Choroid plexus epithelial cell (primary cell): Measurements from ENCODE around the gene PRF1.
"Not testable (repeated sequence)": the region's sequence is repeated elsewhere in the genome, so short reads cannot be mapped to it uniquely, and the experiment has no call there.

Source experiments
- DNase-seq: peaks from one replicate; pipeline ENCODE4 v3.0.0-alpha.2; 2010; ENCODE audit warnings: low read depth
- H3K4me3 ChIP-seq: 2 replicates; pipeline ENCODE4 v1.5.1; 2011; ENCODE audit warnings: low read depth, mild to moderate bottlenecking, control low read depth, low read length, moderate library complexity
- TF ChIP-seq, protein P1 (sequence below): conservative IDR thresholded peaks from 2 replicates; pipeline ENCODE4 v1.5.1; 2011; ENCODE audit warnings: low read depth, mild to moderate bottlenecking, control low read depth, inconsistent platforms, low read length, moderate library complexity

Gene PRF1

DNA sequence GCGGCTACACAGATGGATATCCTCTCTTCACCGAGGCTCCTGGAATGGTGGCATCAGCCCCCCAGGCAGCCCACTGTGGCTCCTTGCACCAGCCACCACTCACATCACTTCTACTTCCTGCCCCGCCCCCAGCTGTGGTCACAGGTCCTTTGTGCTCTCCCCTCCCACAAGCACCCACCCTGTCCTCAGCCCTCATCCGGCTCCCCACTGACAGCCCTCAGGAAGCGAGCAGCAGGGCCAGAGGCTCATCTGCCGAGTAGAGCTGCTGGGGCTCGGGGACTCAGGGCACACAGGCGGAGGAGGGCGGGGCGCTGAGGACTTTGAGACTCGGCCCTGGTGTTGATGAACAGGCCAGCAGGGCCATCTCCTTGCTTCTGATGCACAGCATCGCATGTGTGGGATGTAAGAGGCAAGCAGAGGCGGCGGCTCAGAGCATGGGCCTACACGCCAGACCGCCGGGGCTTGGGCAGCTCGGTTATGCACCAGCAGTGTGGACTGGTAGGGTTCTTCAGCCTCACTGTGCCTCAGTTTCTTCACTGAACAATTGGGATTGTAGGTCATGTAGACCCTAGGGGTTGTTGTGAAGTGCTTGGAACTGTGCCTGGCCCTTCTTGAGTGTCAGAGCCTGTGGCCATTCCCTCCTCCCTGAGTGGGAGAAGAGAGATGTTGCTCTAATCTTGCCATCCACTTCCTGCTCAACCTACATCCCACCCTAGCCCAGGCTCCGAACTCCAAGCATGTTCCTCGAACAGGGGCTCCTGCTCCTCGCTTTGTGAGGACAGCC, at the start of gene PRF1:
PRF1 (minus strand) TSS at position 77 of the 784 bp plus-strand sequence. CDS start 1,839 bp downstream, outside the sequence.
- TF ChIP-seq, protein P1, sequence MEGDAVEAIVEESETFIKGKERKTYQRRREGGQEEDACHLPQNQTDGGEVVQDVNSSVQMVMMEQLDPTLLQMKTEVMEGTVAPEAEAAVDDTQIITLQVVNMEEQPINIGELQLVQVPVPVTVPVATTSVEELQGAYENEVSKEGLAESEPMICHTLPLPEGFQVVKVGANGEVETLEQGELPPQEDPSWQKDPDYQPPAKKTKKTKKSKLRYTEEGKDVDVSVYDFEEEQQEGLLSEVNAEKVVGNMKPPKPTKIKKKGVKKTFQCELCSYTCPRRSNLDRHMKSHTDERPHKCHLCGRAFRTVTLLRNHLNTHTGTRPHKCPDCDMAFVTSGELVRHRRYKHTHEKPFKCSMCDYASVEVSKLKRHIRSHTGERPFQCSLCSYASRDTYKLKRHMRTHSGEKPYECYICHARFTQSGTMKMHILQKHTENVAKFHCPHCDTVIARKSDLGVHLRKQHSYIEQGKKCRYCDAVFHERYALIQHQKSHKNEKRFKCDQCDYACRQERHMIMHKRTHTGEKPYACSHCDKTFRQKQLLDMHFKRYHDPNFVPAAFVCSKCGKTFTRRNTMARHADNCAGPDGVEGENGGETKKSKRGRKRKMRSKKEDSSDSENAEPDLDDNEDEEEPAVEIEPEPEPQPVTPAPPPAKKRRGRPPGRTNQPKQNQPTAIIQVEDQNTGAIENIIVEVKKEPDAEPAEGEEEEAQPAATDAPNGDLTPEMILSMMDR: no peak
- DNase-seq: no peak
- H3K4me3 ChIP-seq: no peak within 1 kb of the TSS

DNA sequence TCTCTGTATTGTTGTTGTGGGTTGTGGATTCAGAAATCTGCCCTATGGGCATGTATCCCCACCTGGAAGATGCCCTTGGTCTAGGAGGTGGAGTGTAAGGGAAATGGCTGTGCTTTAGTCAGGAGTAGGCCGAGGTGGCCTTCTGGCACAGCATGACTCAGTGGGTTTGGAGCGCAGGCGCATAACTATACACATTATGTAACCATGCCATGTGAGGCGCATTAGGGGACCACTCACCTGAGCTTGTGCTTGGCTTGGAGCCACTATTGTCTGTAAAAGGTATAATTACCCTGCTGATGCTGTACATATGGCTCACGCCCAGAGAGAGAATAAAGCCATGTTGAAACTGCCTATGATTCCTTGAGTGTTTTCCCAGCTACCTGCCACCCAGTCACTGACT, 49.1 kb upstream of the PRF1 start:
- TF ChIP-seq, protein P1: no peak
- no peak overlapping the region for H3K4me3 ChIP-seq
- no peak for DNase-seq

DNA sequence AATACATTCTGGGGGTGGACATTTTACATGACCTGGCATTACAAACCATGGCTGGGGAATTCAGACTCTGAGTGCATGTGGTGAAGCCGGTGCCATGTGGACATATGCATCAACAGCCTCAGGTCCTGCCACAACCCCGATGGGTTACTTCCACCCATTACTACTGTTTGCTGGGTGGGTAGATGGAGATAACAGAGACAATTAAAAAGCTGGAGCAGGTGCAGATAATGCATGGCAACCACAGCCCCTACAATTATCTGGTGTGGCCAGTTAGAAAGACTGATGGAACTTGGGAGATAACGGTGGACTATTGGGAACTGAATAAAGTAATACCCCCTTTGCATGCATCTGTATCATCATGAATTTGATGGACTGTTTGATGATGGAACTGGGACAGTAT, 48.2 kb upstream of the PRF1 start:
- DNase-seq: no peak
- H3K4me3 ChIP-seq: no peak overlapping the region
- TF ChIP-seq, protein P1: no peak

DNA sequence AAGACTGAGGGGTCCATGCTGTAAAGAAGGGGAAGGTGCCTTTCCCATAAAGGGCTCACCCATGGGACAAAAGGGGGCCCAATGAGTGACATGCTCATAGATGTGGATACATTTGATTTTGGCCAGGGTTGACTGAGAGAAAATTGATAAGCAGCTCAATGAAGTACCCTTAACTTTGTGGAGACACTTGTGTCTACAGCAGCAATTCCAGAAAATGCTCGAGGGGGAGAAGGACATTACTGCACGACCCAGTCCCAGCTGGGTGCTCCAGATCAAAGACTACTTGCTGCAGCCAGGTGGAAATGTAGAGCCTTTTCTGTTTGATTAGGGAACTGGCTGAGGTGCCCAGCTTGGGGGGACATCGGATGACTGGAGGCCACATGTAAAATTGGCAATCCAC, 47.6 kb upstream of the PRF1 start:
- H3K4me3 ChIP-seq: no peak overlapping the region
- TF ChIP-seq, protein P1: no peak
- no peak for DNase-seq

DNA sequence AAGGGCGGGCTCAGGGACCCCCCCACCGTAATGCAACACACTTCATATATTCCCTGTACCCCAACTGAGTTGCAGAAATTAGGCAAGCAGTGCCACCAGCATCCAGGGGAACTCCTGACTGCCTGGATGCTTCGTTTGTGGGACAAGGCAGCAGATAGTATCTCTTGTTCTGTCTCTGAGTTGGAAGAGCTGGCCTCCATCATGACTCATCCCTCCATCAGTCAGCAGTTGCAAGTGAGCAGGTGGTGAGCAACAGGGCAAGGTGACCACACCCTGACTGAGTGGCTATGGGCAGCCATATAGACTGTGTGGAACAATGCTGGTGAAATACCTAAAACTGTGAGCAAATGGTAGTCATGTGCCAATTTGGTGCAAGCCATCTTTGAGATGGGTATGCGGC, 47.0 kb upstream of the PRF1 start:
- no peak overlapping the region for H3K4me3 ChIP-seq
- DNase-seq: peak; percentile 79
- TF ChIP-seq, protein P1: no peak

DNA sequence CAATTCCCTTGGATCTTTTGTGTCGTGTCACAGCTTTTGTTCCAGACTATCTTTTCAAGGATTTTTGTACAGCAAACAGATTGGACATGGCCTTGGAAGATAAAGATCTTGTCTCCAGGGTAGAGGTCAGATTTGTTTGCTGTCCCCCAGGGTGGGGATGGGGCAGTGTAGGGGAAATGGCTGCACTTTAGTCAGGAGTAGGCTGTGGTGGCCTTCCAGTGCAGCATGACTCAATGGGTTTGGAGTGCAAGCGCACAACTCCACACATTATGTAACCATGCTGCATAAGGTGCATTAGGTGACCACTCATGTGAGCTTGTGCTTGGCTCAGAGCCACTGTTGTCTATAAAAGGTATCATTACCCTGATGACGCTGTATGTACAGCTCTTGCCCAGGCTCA, 45.9 kb upstream of the PRF1 start:
- TF ChIP-seq, protein P1: no peak
- no peak overlapping the region for H3K4me3 ChIP-seq
- DNase-seq: peak; percentile 23

DNA sequence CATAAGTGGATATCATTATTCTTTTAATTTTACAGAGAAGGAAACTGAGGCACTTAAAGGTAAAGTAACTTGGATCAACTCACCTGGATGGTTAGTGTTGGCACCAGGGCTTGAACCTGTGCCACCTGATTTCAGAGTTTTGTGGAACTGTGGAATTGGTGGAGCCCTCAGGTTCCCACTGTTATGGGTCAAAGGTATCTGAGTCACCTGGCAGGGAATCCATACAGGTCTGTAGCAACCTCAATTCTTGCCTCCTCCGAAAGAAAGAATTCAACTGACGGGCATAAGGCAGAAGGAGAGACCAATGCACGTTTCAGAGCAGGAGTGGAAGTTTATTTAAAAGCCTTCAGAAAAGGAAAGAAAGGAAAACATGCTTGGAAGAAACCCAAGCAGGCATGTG, 44.5 kb upstream of the PRF1 start:
- H3K4me3 ChIP-seq: no peak overlapping the region
- no peak for DNase-seq
- TF ChIP-seq, protein P1: no peak

DNA sequence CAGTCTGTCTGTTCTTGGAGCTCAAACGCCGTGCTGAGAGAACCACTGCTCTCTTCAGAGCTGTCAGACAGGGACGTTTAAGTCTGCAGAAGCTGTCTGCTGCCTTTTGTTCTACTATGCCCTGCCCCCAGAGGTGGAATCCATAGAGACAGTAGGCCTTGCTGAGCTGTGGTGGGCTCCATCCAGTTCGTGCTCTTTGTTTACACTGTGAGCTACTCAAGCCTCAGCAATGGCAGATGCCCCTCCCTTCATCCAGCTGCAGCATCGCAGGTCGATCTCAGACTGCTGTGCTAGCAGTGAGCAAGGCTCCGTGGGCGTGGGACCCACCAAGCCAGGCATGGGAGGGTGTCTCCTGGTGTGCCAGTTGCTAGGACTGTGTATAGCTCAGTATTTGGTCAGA, 42.4 kb upstream of the PRF1 start:
- not testable (repeated sequence) for DNase-seq, H3K4me3 ChIP-seq

DNA sequence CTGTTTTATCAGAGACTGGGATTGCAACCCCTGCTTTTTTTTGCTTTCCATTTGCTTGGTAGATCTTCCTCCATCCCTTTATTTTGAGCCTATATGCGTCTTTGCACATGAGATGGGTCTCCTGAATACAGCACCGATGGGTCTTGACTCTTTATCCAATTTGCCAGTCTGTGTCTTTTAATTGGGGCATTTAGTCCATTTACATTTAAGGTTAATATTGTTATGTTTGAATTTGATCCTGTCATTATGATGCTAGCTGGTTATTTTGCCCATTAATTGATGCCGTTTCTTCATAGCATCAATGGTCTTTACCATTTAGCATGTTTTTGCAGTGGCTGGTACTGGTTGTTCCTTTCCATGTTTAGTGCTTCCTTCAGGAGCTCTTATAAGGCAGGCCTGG, 40.7 kb upstream of the PRF1 start:
- DNase-seq, H3K4me3 ChIP-seq: not testable (repeated sequence)

DNA sequence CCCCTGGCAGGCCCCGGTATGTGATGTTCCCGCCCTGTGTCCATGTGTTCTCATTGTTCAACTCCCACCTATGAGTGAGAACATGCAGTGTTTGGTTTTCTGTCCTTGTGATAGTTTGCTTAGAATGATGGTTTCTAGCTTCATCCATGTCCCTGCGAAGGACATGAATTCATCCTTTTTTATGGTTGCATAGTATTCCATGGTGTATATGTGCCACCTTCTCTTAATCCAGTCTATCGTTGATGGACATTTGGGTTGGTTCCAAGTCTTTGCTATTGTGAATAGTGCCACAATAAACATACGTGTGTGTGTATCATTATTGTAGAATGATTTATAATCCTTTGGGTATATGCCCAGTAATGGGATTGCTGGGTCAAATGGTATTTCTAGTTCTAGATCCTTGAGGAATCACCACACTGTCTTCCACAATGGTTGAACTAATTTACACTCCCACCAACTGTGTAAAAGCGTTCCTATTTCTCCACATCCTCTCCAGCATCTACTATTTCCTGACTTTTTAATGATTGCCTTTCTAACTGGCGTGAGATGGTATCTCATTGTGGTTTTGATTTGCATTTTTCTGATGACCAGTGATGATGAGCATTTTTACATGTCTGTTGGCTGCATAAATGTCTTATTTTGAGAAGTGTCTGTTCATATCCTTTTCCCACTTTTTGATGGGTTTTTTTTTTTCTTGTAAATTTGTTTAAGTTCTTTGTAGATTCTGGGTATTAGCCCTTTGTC, 37.3 kb upstream of the PRF1 start:
- H3K4me3 ChIP-seq, DNase-seq: not testable (repeated sequence)
